NCI-H128 (cell line): ENCODE data around the gene PLN.

Experiments
- DNase-seq: peaks from one replicate; lab custom pipeline; 2025; ENCODE audit not compliant: unreplicated experiment; lab: John Stamatoyannopoulos, UW

PLN gene

DNA sequence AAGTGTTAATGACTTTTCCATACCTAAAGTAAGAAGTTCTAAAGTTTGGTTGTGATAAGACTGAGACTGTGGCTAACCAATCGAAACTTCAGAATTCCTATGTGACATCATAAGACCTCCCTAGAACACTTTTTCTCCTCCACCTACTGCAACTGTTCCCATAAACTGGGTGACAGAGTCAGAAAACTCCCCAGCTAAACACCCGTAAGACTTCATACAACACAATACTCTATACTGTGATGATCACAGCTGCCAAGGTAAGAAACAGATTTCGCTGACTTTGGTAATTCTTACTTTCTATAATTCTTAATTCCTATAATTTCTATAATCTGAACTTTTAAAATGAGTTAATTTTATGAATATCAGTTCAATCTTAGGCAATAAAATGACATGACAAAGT is at the start of gene PLN:
TSS of gene PLN (plus strand) at position 161 of the 400 bp plus-strand sequence. CDS start 10,626 bp downstream, outside the sequence.
- DNase-seq = no peak

GRCh38 chr6:118500130-118501015 is 47.7 kb upstream of the PLN start:
- DNase-seq = no peak

DNA sequence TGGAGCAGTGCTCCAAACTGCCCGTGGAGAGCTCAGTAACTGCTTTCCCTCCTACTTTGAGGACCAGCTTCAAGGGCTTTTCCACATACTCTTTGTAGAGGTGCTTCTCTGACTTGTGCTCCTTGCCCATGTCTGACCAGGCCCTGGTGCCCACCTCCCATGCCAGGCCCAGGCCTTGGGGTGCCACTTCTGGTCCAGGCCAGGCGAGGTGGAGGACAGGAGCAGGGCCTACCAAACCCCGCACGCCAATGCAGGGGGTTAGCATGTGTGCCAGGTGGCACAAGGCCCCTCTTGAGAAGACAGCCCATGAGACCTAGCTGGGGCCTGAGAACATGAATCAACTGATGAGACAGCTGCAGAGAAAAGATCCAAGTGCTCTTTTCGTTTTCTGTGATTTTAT is 47.0 kb upstream of the PLN start:
- no peak for DNase-seq

DNA sequence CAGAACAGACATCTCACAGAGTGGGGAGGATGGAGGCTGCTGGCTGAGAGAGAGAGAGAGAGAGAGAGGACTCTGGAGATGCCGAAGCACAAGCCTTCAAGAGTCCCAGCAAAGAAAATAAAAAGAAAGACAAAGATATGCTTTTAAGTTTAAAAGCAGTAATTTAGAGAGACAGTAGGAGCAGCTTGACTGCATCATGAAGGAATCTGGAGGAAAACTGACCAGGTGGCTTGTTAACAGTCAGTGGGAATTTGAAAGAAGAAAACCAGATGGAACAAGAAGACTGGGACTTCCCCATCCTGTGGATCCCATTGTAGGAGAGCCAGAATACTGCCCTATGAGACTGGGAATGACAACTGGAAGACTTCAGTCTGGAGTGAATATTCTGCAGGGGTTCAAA is 46.3 kb upstream of the PLN start:
- DNase-seq = no peak

DNA sequence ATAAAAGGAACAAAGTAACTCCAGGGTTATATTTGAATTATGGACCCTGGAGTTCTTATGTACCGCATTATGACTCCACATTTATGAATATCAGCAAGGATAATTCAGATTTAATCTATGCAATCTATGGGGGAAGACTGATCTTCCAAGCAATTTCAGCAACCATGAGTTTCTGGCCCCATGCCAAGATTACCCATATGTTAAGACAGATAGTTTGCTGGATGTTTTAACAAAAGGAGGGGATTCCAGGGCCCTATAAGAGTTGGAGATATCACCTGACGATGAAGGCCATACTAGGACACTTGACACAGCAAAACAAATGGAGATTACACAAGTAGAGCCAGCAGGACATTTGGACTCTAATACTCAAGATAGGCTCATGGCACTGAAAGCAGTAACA is 45.9 kb upstream of the PLN start:
- DNase-seq = no peak

DNA sequence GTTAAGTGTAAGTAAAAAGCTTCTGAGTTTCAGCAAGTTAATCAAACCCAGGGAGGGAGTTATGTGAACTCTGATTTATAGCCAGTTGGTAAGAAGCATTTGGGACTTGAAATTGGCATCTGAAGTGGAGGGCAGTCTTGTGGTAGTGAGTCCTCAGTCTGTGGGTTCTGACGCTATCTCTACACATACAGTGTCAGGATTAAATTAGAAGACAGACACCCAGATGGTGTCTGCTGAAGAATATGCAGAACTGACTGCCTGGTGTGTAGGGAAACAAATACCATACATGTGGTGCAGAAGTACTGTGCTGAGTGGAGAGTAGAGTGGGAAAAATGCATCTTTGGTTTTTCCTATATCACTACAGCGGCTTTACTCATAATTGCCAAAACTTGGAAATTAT is 43.5 kb upstream of the PLN start:
- DNase-seq = no peak

GRCh38 chr6:118505656-118506055 is 42.4 kb upstream of the PLN start:
- no peak for DNase-seq

DNA sequence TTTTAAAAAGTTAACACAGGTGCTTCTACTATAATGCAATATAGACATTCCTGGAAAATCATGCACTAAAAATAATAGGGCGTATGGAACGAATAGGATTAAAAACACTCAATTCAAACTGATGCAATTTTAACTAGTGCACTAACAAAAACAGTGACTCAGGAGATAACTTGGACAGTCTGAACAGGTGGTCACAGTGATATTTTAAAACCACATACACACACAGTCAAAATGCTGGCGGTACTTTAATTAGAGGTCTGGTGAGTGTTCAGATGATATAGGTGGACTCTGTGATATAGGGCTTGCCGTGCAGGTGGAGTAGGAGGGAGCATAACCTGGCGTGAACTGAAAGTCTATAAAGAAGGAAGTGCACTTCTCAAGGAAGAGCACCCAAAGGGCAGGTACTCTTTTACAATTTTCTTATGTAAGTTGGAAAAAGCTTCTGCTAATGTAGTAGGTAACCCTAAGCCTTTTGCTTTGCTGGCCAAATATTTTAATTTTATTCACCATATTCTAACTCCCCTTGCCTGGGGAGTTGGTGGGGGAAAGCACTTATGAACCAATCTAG is 41.9 kb upstream of the PLN start:
- no peak for DNase-seq

GRCh38 chr6:118507636-118508035 is 40.5 kb upstream of the PLN start:
- no peak for DNase-seq

DNA sequence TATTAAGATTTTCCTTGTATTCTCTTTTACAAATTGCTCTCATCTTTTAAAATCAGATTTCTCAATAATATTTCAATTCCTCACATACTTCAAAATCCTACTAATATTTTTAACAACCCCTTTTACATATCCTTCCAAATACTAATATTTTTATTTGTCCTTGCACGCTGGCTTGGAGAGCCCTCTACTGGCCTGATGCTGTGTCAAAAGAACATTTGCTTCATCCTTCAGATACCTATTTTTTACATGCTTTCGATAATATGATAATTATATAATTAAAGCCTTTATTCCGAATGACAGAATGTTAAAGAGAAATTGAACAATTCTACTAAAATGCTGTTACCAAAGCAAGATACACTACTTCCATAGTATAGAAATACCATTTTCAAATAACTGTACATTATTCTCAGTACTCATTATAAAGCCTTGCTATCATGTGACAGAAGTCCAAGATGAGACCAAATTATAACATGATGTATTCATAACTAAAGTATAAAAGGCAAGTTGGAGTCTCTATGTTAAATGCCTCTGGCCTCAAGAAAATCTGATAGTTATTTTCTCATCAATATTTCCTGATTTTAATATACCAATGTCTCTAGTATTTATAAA is 39.0 kb upstream of the PLN start:
- peak; percentile 7 for DNase-seq

DNA sequence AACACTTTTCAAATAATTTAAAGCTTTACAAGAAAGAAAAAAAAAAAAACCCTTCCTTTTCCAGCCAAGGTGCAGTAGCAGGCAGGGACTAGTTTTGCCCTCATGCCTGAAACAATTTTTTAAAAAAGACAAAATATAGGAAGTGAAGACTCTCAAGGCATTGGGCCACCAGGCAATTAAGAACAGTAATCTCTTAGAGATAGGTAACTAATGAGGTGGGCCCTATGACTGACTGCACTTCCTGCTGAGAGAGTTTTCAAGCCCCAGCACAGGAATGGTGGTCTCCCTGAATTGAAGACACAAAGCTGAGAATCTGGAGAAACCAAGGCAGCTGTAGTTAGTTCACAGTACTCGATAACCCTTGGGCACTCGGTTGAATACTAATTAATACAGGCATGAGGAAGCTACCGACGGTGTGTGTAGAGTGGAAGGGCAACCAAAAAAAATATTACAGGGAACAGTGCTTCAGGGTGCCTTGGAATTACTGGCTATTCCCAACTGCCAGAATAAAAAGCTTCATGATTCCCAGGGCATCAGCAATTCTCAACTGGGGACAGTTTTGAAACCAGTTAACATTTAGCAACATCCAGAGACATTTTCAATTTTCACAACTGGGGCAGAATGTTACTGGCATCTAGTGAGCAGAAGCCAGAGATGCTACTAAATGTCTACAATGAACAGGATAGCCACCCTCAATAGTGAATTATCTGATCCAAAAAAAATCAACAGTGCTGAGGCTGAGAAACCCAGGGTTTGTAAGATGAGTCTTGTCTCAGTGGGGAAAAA is 36.0 kb upstream of the PLN start:
- DNase-seq = no peak

GRCh38 chr6:118514689-118515088 is 33.4 kb upstream of the PLN start:
- no peak for DNase-seq

- DNase-seq = no peak
Measured at GRCh38 chr6:118522422-118522821, 25.7 kb upstream of the PLN start.

DNA sequence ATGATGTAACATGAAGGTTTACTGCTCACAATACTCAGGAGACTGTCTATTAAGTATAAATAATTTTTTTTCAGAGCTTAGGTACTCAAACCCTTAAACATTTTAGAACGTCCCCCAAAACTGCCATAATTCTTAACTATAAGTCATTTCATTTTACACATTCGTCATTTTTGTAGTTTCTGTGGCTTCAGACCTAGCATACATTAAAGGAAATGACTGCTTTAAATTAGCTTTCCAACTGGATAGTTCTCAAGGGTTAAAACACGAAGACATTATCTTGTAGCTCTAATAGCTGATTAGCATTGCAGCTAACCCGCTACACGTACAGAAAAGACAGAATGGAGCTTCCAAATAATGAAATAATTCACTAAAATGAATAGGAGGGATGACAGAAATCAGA is 24.9 kb upstream of the PLN start:
- no peak for DNase-seq

DNA sequence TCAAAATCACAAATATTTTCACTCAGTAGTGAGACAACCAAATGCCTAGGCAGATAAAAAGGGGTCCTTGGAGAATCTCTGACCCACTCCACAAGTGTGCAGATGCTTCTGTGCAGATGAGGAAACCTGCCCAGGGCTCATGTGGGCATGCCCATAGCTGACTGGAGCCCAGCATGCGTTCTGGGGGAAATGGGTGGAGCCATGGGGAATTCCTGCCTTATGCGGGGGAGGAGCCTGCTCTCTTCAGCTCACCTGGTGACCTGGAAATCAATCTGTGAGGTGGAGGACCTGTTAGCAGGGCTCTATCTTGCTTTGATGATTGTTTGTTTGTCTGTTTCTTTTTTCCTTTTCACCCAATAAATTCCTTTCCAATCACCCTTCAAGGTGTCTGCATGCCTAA is 23.4 kb upstream of the PLN start:
- DNase-seq = no peak

GRCh38 chr6:118525913-118526780 is 21.9 kb upstream of the PLN start:
- DNase-seq = no peak

GRCh38 chr6:118528129-118528528 is 20.0 kb upstream of the PLN start:
- DNase-seq = no peak

GRCh38 chr6:118529756-118530155 is 18.3 kb upstream of the PLN start:
- DNase-seq = no peak

GRCh38 chr6:118530942-118531341 is 17.2 kb upstream of the PLN start:
- no peak for DNase-seq

DNA sequence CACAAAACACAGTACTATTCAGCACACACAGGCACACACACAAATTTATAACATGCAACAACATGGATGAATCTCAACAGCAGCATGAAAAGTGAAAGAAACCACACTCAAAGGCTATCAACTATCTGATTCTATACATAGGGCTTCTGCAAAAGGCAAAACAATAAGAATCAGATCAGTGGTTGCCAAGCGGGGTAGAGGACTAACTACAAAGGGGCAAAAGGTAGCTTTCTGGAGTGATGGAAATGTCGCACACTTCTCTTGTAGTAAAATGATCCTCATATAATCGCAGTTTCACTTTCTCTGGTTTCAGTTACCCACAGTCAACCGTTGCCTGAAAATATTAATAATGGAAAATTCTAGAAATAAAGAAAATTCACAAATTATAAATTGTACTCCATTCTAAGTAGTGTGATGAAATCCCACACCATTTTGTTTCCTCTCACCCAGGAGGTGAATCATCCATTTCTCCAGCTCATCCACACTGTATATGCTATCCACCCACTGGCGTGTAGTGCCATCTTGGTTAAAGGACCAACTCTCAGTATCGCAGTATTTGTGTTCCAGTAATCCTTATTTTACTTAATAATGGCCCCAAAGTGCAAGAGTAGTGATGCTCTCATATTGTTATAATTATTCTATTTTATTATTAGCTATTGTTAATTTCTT is 12.8 kb upstream of the PLN start:
- no peak for DNase-seq
